ENCODE data around the gene ZBTB24.

The ZBTB24 gene

GRCh38 chr6:109445382-109445781, 37.6 kb downstream of the ZBTB24 start:
- no peak for TF ChIP-seq CTCF (IDR thresholded peaks at IDR 0.05; ENCODE audit: low read depth, low read length)
- in situ Hi-C loops (cut with HindIII; ENCODE audit: low sequenced_read_pairs): no loop called here
- no peak overlapping the region for H3K4me3 ChIP-seq (ENCODE audit: low read depth, low read length)
- DNase-seq (ENCODE audit: low read depth, low spot score): no peak

DNA sequence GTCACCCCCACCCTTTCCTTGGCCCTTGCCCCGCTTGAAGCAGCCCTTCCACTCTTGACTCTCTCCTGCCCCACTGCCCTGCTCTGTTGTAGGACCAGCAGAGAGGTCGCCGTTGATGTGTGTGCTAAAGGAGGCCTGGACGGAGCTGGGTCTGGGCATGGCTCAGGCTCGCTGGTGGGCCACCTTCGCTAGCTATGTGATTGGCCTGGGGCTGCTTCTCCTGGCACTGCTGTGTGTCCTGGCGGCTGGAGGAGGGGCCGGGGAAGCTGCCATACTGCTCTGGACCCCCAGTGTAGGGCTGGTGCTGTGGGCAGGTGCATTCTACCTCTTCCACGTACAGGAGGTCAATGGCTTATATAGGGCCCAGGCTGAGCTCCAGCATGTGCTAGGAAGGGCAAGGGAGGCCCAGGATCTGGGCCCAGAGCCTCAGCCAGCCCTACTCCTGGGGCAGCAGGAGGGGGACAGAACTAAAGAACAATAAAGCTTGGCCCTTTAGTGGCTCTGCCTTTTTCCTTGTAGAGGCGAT, 39.5 kb downstream of the ZBTB24 start:
- no peak overlapping the region for H3K4me3 ChIP-seq (ENCODE audit: low read depth, low read length)
- in situ Hi-C loops (cut with HindIII; ENCODE audit: low sequenced_read_pairs): no loop called here
- no peak for DNase-seq (ENCODE audit: low read depth, low spot score)
- TF ChIP-seq CTCF (IDR thresholded peaks at IDR 0.05; ENCODE audit: low read depth, low read length): no peak

DNA sequence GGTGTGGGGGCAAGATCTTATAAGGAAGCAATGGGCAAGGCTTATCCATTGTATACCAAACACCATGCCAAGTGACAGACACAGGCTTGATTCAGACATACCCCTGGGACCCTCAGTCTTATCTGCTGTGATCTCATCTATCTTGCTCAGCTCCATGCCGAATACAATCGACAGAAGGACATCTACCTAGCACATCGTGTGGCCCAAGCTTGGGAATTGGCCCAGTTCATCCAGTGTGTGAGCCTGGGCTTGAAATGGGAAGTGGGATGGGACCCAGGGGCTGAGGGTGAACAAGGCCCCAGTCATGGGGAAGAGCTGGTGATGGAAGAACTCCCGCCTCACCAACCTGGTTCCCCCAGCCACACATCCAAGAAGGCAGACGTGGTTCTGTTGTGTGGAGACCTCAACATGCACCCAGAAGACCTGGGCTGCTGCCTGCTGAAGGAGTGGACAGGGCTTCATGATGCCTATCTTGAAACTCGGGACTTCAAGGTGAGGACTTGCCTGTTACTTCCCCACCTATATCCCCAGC, 40.6 kb downstream of the ZBTB24 start:
- no peak for TF ChIP-seq CTCF (IDR thresholded peaks at IDR 0.05; ENCODE audit: low read depth, low read length)
- in situ Hi-C loops (cut with HindIII; ENCODE audit: low sequenced_read_pairs): no loop called here
- H3K4me3 ChIP-seq (ENCODE audit: low read depth, low read length): no peak overlapping the region
- no peak for DNase-seq (ENCODE audit: low read depth, low spot score)

GRCh38 chr6:109441069-109441816, 41.8 kb downstream of the ZBTB24 start:
- in situ Hi-C loops (cut with HindIII; ENCODE audit: low sequenced_read_pairs): no loop called here
- peak; percentile 43 for TF ChIP-seq CTCF (IDR thresholded peaks at IDR 0.05; ENCODE audit: low read depth, low read length)
- peak overlapping the region; percentile 82 for H3K4me3 ChIP-seq (ENCODE audit: low read depth, low read length)
- DNase-seq (ENCODE audit: low read depth, low spot score): peak; percentile 53

- peak; percentile 94 for DNase-seq (ENCODE audit: low read depth, low spot score)
- in situ Hi-C loops (cut with HindIII; ENCODE audit: low sequenced_read_pairs): no loop called here
- TF ChIP-seq CTCF (IDR thresholded peaks at IDR 0.05; ENCODE audit: low read depth, low read length): peak; percentile 22
Observed at GRCh38 chr6:109440331-109441068, 42.5 kb downstream of the ZBTB24 start, which contains the start of the genes PPIL6 and SMPD2. TSS of gene PPIL6 (minus strand) at chr6:109440628. CDS start at chr6:109440590, 38 bp downstream. TSS of gene SMPD2 (plus strand) at chr6:109440724. CDS start at chr6:109441122, 398 bp downstream.

GRCh38 chr6:109436041-109436440, 47.0 kb downstream of the ZBTB24 start:
- DNase-seq (ENCODE audit: low read depth, low spot score): no peak
- no peak for TF ChIP-seq CTCF (IDR thresholded peaks at IDR 0.05; ENCODE audit: low read depth, low read length)
- H3K4me3 ChIP-seq (ENCODE audit: low read depth, low read length): no peak overlapping the region
- in situ Hi-C loops (cut with HindIII; ENCODE audit: low sequenced_read_pairs): no loop called here

More at GRCh38 chr6:109440331-109441068, 42.5 kb downstream of the ZBTB24 start, which contains the start of the genes PPIL6 and SMPD2:
- H3K4me3 ChIP-seq (ENCODE audit: low read depth, low read length): peak within 1 kb of the TSS; percentile 82
